ENCODE data around the gene C1orf52. TPM values are rescaled to one million over a fixed set of nuclear protein-coding genes. Genes with fewer than 3 reads are reported as not detected.

The C1orf52 gene
- total RNA-seq, 1 donor from 2014 or later: 18.6 TPM

Other genes starting within 250 kb of the C1orf52 start
- gene MCOLN3, start 211.2 kb downstream of the C1orf52 start, total RNA-seq: 2.8 TPM
- gene SYDE2, start 58.6 kb downstream of the C1orf52 start, total RNA-seq: 19.8 TPM
- 28.9 TPM for gene BCL10, start 17.0 kb upstream of the C1orf52 start, total RNA-seq
- 128 TPM for gene DDAH1, start 205.5 kb upstream of the C1orf52 start, total RNA-seq